Muscle layer of duodenum (tissue), 2 donors: ENCODE measurements around the gene PLAU.

Experiments used
- H3K27ac ChIP-seq: one replicate; pipeline ENCODE4 v1.7.0; 2013; ENCODE audit warnings: mild to moderate bottlenecking, low read length
- H3K27me3 ChIP-seq: one replicate; pipeline ENCODE4 v1.7.0; 2013; ENCODE audit warnings: low read depth, mild to moderate bottlenecking, control low read depth, low read length
- H3K36me3 ChIP-seq, 2 donors: one replicate each; pipeline ENCODE4 v1.7.0; 2013; ENCODE audit warnings: low read length in 2 of 2, control low read depth in 1 of 2, mild to moderate bottlenecking in 1 of 2; ENCODE audit not compliant: insufficient read depth in 2 of 2, control insufficient read depth in 1 of 2
- H3K4me1 ChIP-seq, 2 donors: one replicate each; pipeline ENCODE4 v1.7.0; 2013; ENCODE audit warnings: low read length in 2 of 2, mild to moderate bottlenecking in 2 of 2, control low read depth in 1 of 2, moderate library complexity in 1 of 2; ENCODE audit not compliant: insufficient read depth in 2 of 2, control insufficient read depth in 1 of 2
- H3K4me3 ChIP-seq, 2 donors: one replicate each; pipeline ENCODE4 v1.7.0; 2013; ENCODE audit warnings: low read length in 2 of 2, low read depth in 1 of 2, mild to moderate bottlenecking in 1 of 2
- H3K9me3 ChIP-seq, 2 donors: one replicate each; pipeline ENCODE4 v1.7.0; 2013; ENCODE audit warnings: low read length in 2 of 2, control low read depth in 1 of 2, mild to moderate bottlenecking in 1 of 2; ENCODE audit not compliant: control insufficient read depth in 1 of 2
- donor health status: healthy.

The PLAU gene

GRCh38 chr10:73944356-73945100, 33.6 kb downstream of the PLAU start:
- Histone ChIP-seq H3K36me3 (no peaks in the 10 kb centered on the region), H3K27me3 (no peaks in the 10 kb centered on the region), H3K4me1 (no peaks in the 10 kb centered on the region), H3K4me3 (no peak overlapping the region), H3K27ac (no peak overlapping the region), H3K9me3 (no peaks in the 10 kb centered on the region)

- no peaks in the 10 kb centered on the region for H3K27me3 ChIP-seq
- H3K4me3 ChIP-seq: no peak overlapping the region
- no peaks in the 10 kb centered on the region for H3K9me3 ChIP-seq
- no peaks in the 10 kb centered on the region for H3K36me3 ChIP-seq
- no peaks in the 10 kb centered on the region for H3K4me1 ChIP-seq
- H3K27ac ChIP-seq: no peak overlapping the region
Observed at GRCh38 chr10:73946253-73947145, 35.6 kb downstream of the PLAU start.

GRCh38 chr10:73948947-73949633, 38.2 kb downstream of the PLAU start:
- Histone ChIP-seq H3K36me3 (no peaks in the 10 kb centered on the region), H3K4me3 (no peak overlapping the region), H3K9me3 (no peaks in the 10 kb centered on the region), H3K27ac (no peak overlapping the region), H3K4me1 (no peaks in the 10 kb centered on the region), H3K27me3 (no peaks in the 10 kb centered on the region)

GRCh38 chr10:73950155-73950948, 39.4 kb downstream of the PLAU start:
- H3K27me3 ChIP-seq: no peaks in the 10 kb centered on the region
- H3K9me3 ChIP-seq: no peaks in the 10 kb centered on the region
- no peak overlapping the region for H3K4me3 ChIP-seq
- no peaks in the 10 kb centered on the region for H3K36me3 ChIP-seq
- no peak overlapping the region for H3K27ac ChIP-seq
- no peaks in the 10 kb centered on the region for H3K4me1 ChIP-seq

- Histone ChIP-seq H3K4me3 (no peak overlapping the region), H3K36me3 (no peaks in the 10 kb centered on the region), H3K9me3 (no peaks in the 10 kb centered on the region), H3K4me1 (peaks cover 9 to 10% of the 10 kb centered on the region in 2 donors), H3K27me3 (no peaks in the 10 kb centered on the region), H3K27ac (no peak overlapping the region)
Observed at GRCh38 chr10:73953665-73954064, 42.7 kb downstream of the PLAU start.

GRCh38 chr10:73954737-73955136, 43.8 kb downstream of the PLAU start:
- Histone ChIP-seq H3K4me1 (peaks cover 9 to 10% of the 10 kb centered on the region in 2 donors), H3K9me3 (no peaks in the 10 kb centered on the region), H3K27ac (no peak overlapping the region), H3K27me3 (no peaks in the 10 kb centered on the region), H3K4me3 (no peak overlapping the region), H3K36me3 (no peaks in the 10 kb centered on the region)

GRCh38 chr10:73955719-73956118, 44.8 kb downstream of the PLAU start:
- H3K4me1 ChIP-seq: peaks cover 9 to 10% of the 10 kb centered on the region in 2 donors
- H3K36me3 ChIP-seq: no peaks in the 10 kb centered on the region
- no peaks in the 10 kb centered on the region for H3K9me3 ChIP-seq
- no peak overlapping the region for H3K4me3 ChIP-seq
- no peaks in the 10 kb centered on the region for H3K27me3 ChIP-seq
- H3K27ac ChIP-seq: no peak overlapping the region

- Histone ChIP-seq H3K4me1 (peaks cover 9 to 10% of the 10 kb centered on the region in 2 donors), H3K27me3 (no peaks in the 10 kb centered on the region), H3K27ac (peak overlapping the region; percentile 51), H3K4me3 (peak overlapping the region in 1 of 2 donors; percentile 7), H3K9me3 (no peaks in the 10 kb centered on the region), H3K36me3 (no peaks in the 10 kb centered on the region)
Observed at GRCh38 chr10:73956476-73957359, 45.8 kb downstream of the PLAU start.

GRCh38 chr10:73959484-73960243, 48.7 kb downstream of the PLAU start:
- Histone ChIP-seq H3K9me3 (no peaks in the 10 kb centered on the region), H3K4me1 (peaks cover 9 to 10% of the 10 kb centered on the region in 2 donors), H3K27me3 (no peaks in the 10 kb centered on the region), H3K27ac (no peak overlapping the region), H3K36me3 (no peaks in the 10 kb centered on the region), H3K4me3 (no peak overlapping the region)
